Heart left ventricle (tissue), 13 donors: ENCODE data around the gene MACROH2A2.

Source experiments
- CTCF ChIP-seq, 12 donors: fragments of 200-600 bp; sonication (generic) in 4 of 12; IDR thresholded peaks; one replicate each; pipeline versions ENCODE4 v1.5.0 to v1.8.0; 2018 to 2022; ENCODE audit warnings: antibody characterized with exemption in 12 of 12, mild to moderate bottlenecking in 5 of 12
- POLR2A ChIP-seq, 2 donors: fragments of 450-650 bp; IDR thresholded peaks; one replicate each; pipeline ENCODE4 v1.6.1; 2017; ENCODE audit warnings: antibody characterized with exemption in 2 of 2, mild to moderate bottlenecking in 2 of 2, moderate library complexity in 2 of 2
- donor health status: ischemic (EF 13 %, LVEDD 7.1; RV severe dilation, severe dysfunction).
- donor health status: DM: no; HTN: yes; CAD: no.
- donor health status: DM: no; HTN: no; CAD: no.
- donor health status: ischemic (EF 25% LVEDD 6.9; RV normal size, moderate dysfunction).
- donor health status: ischemic (EF 25% LVEDD 5.7; RV mildly dilated, moderate dysfunction).
- donor health status: ischemic (EF 35%, LVEDD 5.7; RV mildly dilated, moderate dysfunction).
- donor health status: nonischemic (EF 11% LVEDD 7.7; RV severe dilation, severe dysfunction).
- donor health status: DM: yes; HTN: yes; CAD: no.
- donor health status: PGD.
- donor health status: ischemic (EF 29% LVEDD 5.4; RV normal size, mild dysfunction).
- donor health status: nonischemic (EF 23%, LVEDD 6.1; RV moderate dilation, normal function).

GRCh38 chr10:70106958-70107791 lies 54.5 kb downstream of the MACROH2A2 start:
- TF ChIP-seq CTCF (IDR thresholded peaks at IDR 0.05) (peak in 9 of 12 donors; percentile 20 to 52 (median 37)), POLR2A (IDR thresholded peaks at IDR 0.05) (no peak)
